Measurements from ENCODE around the gene EID2B.

EID2B gene

GRCh38 chr19:39532233-39533002 is at the start of gene EID2B:
Gene EID2B (minus strand): TSS chr19:39532852. CDS start chr19:39532802, 50 bp downstream.
- DNase-seq, result peak; percentile 96

DNA sequence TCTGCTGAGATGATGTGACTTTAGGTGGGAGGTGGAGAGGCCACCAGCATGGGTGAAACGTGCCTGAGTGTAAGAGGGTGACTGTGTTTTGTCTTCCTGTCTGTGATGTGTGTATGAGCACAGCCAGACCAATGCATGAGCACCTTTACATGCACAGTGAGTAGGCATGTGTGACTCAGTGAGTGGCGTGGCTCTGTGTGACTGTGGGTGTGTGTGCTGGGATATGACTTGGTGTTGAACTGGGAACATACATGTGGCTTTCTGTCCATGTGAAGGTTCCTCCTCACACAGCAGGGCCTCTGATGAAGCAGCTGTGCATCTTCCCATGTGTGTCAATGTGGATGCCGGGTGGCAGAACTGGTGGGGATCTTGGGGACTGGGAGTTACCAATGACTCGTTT is 49.8 kb upstream of the EID2B start:
- DNase-seq, result no peak

GRCh38 chr19:39568604-39569003 is 36.0 kb upstream of the EID2B start:
- no peak for DNase-seq

GRCh38 chr19:39566064-39566463 is 33.4 kb upstream of the EID2B start:
- no peak for DNase-seq

DNA sequence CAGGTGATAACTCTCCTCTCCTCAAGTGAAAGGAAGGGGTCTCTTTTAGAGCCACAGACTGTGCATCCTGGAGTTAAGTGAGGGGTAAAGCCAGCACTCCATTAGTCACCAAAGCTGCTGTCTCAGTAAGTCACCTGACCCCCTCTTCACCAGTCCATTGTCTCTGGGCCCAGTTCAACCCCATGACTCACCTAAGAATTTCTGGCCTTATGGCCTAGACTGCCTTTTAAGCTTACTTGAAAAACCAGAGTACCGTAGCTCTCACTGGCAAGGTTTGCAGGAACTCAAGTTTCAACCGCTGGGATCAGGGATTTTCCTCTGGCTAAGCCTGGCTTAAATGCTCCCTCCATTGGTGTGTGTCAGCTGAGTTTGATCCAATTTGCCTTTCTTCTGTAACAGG is 30.8 kb upstream of the EID2B start:
- no peak for DNase-seq

- DNase-seq, result no peak
These were observed 26.0 kb upstream of the EID2B start for GRCh38 chr19:39558624-39559117.

DNA sequence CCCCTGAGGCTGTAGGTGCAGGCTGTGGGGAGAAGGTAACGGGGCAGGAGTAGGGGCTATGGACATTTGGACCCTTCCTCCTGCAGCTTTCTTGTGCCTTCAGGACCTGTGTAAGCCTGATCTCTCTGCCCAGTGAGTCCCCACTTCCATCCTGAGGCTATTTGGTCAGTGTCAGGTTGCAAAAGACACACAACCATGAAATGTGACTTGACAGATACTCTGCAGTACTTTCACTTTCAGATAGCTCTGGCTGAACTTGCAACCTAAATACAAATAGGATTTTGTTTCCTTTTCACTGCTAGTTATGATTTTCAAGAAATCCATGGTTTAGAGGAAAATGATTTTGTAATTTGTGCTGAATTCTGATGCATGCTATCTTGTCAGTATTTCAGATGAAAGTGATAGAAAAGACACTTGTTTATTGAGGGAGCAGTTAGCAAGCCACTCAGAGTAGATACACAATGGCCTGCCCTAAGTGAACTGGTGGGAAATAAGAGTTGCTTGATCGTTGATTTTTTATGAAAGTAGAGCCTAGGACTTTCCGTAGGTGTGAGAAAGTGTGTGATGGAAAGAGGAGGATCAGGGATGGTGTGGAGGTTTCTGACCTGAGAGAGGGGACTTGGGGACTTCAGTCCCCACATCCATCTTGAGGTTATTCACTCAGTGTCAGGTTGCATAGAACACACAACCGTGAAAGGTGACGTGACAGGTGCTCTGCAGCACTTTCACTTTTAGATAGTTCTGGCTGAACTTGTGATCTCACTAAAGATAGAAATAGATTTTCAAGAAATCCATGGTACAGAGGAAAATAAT is 25.4 kb upstream of the EID2B start:
- no peak for DNase-seq

GRCh38 chr19:39555883-39556282 is 23.2 kb upstream of the EID2B start:
- no peak for DNase-seq

DNA sequence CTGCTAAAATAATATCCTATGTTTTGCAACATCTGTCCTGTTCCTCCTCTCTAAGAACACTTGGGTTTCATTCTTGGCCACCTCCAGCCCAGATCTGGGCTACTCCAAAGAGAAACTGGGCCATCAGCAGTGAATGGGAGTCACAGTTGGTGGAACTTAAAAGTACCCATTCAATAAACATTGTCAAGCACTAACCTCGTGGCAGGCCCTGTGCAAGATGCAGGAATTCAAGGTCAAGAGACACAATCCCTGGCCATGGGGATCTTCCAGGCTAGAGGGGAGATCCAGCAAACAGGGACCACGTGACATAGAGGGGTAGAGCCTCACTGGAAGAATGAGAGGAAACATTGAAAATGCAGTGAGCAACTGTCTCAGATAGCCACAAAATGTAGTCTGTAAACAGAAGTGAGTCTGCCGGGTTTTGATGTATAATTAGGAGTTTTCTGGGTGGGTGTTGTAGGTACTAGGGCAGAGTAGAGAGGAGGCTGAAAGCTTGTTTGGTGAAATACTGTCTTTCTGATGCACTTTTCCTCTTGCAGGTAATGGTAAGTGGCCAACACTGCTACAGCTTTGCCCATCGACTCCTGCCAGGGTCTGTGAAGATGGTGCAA is 22.2 kb upstream of the EID2B start:
- DNase-seq, result no peak

GRCh38 chr19:39553082-39553652 is 20.5 kb upstream of the EID2B start:
- no peak for DNase-seq

DNA sequence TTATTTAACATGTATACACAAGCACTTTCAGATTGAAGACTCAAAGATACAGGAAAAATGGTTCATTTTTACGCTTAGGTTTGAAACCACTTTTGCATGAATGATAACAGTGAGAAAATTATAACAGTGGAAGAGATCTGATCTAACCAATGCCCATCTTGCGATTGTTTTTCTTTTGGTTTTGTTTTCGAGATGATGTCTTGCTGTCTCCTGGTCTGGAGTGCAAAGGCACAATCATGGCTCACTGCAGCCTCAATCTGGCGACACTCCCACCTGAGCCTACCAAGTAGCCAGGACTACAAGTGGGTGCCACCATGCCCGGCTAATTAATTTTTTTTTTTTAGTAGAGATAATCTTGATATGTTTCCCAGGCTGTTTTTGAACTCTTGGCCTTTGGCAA is 17.5 kb upstream of the EID2B start:
- no peak for DNase-seq

- DNase-seq, result no peak
These were observed 13.9 kb upstream of the EID2B start for GRCh38 chr19:39546599-39546998.

- no peak for DNase-seq
These were observed 12.3 kb upstream of the EID2B start for GRCh38 chr19:39544911-39545310.

- DNase-seq, result no peak
These were observed 11.7 kb upstream of the EID2B start for GRCh38 chr19:39544226-39544903.

- DNase-seq, result no peak
These were observed 10.8 kb upstream of the EID2B start for GRCh38 chr19:39543477-39543857.

- DNase-seq, result no peak
These were observed 9.6 kb upstream of the EID2B start for GRCh38 chr19:39542206-39542605.

DNA sequence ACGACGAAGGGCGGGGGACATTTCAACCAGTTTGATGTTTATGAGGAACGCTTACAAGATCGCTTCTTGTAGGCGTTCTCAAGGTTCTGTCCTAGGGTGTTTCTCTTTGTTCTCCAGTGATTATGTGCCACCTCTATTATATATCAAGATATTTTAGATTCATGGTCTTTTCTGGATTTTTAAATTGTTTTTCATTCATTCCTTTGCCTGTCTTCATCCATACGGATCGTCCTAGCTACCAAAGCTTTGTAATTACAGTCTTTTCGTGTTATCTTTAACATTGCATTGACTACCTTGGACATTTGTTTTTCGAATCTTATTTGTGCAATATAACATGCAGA is 7.7 kb upstream of the EID2B start:
- DNase-seq, result no peak

- DNase-seq, result peak; percentile 81
These were observed 7.1 kb upstream of the EID2B start, which contains the start of gene EID2 for GRCh38 chr19:39539518-39540332. Gene EID2 (minus strand): TSS chr19:39540161. CDS start chr19:39540079, 82 bp downstream.

GRCh38 chr19:39539165-39539517 is 6.5 kb upstream of the EID2B start:
- DNase-seq, result no peak

DNA sequence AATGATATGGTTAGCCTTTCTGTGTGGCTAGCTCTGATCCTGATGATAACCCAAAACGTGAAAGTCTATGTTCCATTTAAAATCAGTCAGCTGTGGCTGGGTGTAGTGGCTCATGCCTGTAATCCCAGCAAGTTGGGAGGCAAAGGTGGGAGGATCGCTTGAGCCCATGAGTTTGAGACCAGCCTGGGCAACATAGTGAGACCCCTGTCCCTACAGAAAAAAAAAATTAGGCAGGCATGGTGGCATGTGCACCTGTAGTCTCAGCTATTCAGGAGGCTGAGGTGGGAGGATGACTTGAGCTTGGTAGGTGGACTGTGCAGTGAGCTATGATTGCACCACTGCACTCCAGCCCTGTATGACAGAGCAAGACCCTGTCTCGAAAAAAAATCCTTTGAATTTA is 1.1 kb upstream of the EID2B start:
- no peak for DNase-seq

DNA sequence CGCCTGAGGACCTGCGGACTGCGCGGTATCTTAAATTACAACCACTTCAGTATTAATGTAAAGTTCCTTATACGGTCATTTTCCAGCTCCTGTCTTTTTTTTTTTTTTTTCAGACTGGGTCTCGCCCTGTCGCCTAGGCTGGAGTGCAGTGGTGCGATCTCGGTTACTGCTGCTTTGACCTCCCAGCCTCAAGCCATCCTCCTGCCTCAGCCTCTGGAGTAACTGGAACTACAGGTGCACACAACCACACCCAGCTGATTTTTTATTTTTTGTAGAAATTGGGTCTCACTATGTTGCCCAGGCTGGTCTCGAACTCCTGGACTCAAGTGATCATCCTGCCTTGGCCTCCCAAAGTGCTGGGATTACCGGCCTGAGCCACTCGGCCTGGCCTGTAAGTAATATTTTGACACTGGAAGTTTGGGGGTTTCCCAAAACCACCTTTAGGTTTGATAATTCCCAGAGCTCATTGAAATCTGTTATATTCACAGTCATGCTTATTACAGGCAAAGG is 406 bp upstream of the EID2B start:
- no peak for DNase-seq

DNA sequence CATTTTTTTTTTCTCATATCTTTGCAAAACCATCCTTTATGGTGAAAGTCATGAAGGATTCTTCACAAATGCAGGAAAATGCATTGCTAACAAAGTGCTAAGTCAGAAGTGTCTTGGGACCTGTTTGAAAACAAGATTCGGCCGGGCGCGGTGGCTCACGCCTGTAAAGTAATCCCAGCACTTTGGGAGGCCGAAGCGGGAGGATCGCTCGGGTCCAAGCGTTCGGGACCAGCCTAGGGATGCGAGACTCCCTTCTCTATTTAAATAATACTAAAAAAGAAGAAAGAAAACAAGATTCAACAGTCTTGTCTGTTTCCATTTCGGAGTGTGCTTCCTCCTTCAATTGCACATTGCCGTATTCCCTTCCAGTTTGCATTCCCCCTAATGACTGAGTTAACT is 819 bp downstream of the EID2B start:
- DNase-seq, result no peak

Measured in NCI-H1694 (cell line).